GM12873 (cell line): ENCODE results near the gene RASGEF1C.
A peak's percentile ranks its signal among the peaks of the same experiment; 100 is the strongest.

Experiments
- CTCF ChIP-seq: IDR thresholded peaks from 2 replicates; pipeline ENCODE4 v1.5.1; 2012; ENCODE audit warnings: low read depth, mild to moderate bottlenecking, moderate library complexity, low read length, control low read depth; ENCODE audit not compliant: insufficient read depth; ENCODE audit errors: missing control alignments

The RASGEF1C gene

GRCh38 chr5:180204276-180204819 is 4.7 kb downstream of the RASGEF1C start:
- no peak for TF ChIP-seq CTCF

- no peak for TF ChIP-seq CTCF
Measured at GRCh38 chr5:180202939-180203573, 6.0 kb downstream of the RASGEF1C start.

- peak; percentile 52 for TF ChIP-seq CTCF
Measured at GRCh38 chr5:180201051-180201987, 7.7 kb downstream of the RASGEF1C start.

GRCh38 chr5:180199390-180199789 is 9.6 kb downstream of the RASGEF1C start:
- no peak for TF ChIP-seq CTCF

GRCh38 chr5:180198208-180198607 is 10.8 kb downstream of the RASGEF1C start:
- TF ChIP-seq CTCF = no peak

- TF ChIP-seq CTCF = no peak
Measured at GRCh38 chr5:180197016-180197702, 11.9 kb downstream of the RASGEF1C start.
